GM11168 (cell line): Measurements from ENCODE around the gene PLAAT5.
"Not testable (repeated sequence)": the region's sequence is repeated elsewhere in the genome, so short reads cannot be mapped to it uniquely, and the experiment has no call there.

Experiments used
- in situ Hi-C: fragments of 300-500 bp; cut with MboI; formaldehyde crosslinking; loops from one replicate; pipeline ENCODE4 v1.12.0; 2022; ENCODE audit warnings: low sequenced_read_pairs; ENCODE audit not compliant: unreplicated experiment

The PLAAT5 gene

GRCh38 chr11:63489879-63490278, 1.1 kb downstream of the PLAAT5 start:
- in situ Hi-C loops: no loop called here

- in situ Hi-C loops: no loop called here
Measured at GRCh38 chr11:63488789-63489188, 2.2 kb downstream of the PLAAT5 start.

GRCh38 chr11:63485777-63486176, 5.2 kb downstream of the PLAAT5 start:
- in situ Hi-C loops: no loop called here

GRCh38 chr11:63480039-63480438, 10.9 kb downstream of the PLAAT5 start:
- in situ Hi-C loops: no loop called here

GRCh38 chr11:63478896-63479295, 12.1 kb downstream of the PLAAT5 start:
- in situ Hi-C loops: loop anchor here (5.0 kb wide), 1 partner anchor 163 kb away; no protein-coding TSS in a partner anchor

- in situ Hi-C loops: loop anchor here (5.0 kb wide), 1 partner anchor 166 kb away; no protein-coding TSS in a partner anchor
Measured at GRCh38 chr11:63476618-63477017, 14.3 kb downstream of the PLAAT5 start.

- in situ Hi-C loops: no loop called here
Measured at GRCh38 chr11:63472372-63472771, 18.6 kb downstream of the PLAAT5 start.

GRCh38 chr11:63470311-63470710, 20.7 kb downstream of the PLAAT5 start:
- in situ Hi-C loops: no loop called here

GRCh38 chr11:63462137-63462536, 28.8 kb downstream of the PLAAT5 start:
- in situ Hi-C loops: no loop called here

GRCh38 chr11:63459586-63459985, 31.4 kb downstream of the PLAAT5 start:
- in situ Hi-C loops: no loop called here

- in situ Hi-C loops: no loop called here
Measured at GRCh38 chr11:63448646-63449045, 42.3 kb downstream of the PLAAT5 start.

- in situ Hi-C loops: no loop called here
Measured at GRCh38 chr11:63445720-63446119, 45.2 kb downstream of the PLAAT5 start.

- in situ Hi-C loops: no loop called here
Measured at GRCh38 chr11:63445118-63445517, 45.8 kb downstream of the PLAAT5 start.

GRCh38 chr11:63444160-63444559, 46.8 kb downstream of the PLAAT5 start:
- in situ Hi-C loops: no loop called here

- in situ Hi-C loops: no loop called here
Measured at GRCh38 chr11:63443714-63444113, 47.3 kb downstream of the PLAAT5 start.

- in situ Hi-C loops: not testable (repeated sequence)
Measured at GRCh38 chr11:63435831-63436230, 55.1 kb downstream of the PLAAT5 start.

- in situ Hi-C loops: not testable (repeated sequence)
Measured at GRCh38 chr11:63435351-63435750, 55.6 kb downstream of the PLAAT5 start.

- in situ Hi-C loops: not testable (repeated sequence)
Measured at GRCh38 chr11:63430731-63431130, 60.2 kb downstream of the PLAAT5 start.

GRCh38 chr11:63427971-63428508, 62.9 kb downstream of the PLAAT5 start:
- in situ Hi-C loops: no loop called here

GRCh38 chr11:63417174-63417852, 73.7 kb downstream of the PLAAT5 start:
- in situ Hi-C loops: no loop called here
